Neural cell (in vitro differentiated cells): ENCODE data around the gene FSIP1. TPM values are rescaled to one million over a fixed set of nuclear protein-coding genes. Genes with fewer than 3 reads are reported as not detected.

Experiments used
- H2AFZ ChIP-seq: fragments of 200-600, 300-800 bp; sonication (generic), shearing (Covaris generic); 2 replicates; pipeline ENCODE4 v1.6.0; 2014; ENCODE audit warnings: low read depth, mild to moderate bottlenecking, antibody characterized with exemption, low read length, moderate library complexity
- H3F3A ChIP-seq: fragments of 200-600 bp; shearing (Covaris generic); 2 replicates; pipeline ENCODE4 v1.6.1; 2016; ENCODE audit warnings: mild to moderate bottlenecking, moderate library complexity, mixed read lengths, antibody characterized with exemption, low read length; ENCODE audit not compliant: insufficient read depth, poor library complexity, severe bottlenecking
- H3K27ac ChIP-seq: fragments of 200-600, 300-800 bp; sonication (generic), shearing (Covaris generic); 2 replicates; pipeline ENCODE4 v1.5.1; 2014; ENCODE audit warnings: mild to moderate bottlenecking, low read length, moderate library complexity
- H3K27me3 ChIP-seq: fragments of 300-800, 200-600 bp; sonication (generic), shearing (Covaris generic); 2 replicates; pipeline ENCODE4 v1.6.0; 2014; ENCODE audit warnings: mild to moderate bottlenecking, low read depth, low read length, moderate library complexity; ENCODE audit not compliant: insufficient read depth
- H3K36me3 ChIP-seq: fragments of 300-800, 200-600 bp; sonication (generic), shearing (Covaris generic); 2 replicates; pipeline ENCODE4 v1.5.1; 2014; ENCODE audit warnings: mild to moderate bottlenecking, antibody characterized with exemption, low read length, moderate library complexity; ENCODE audit not compliant: insufficient read depth
- H3K4me2 ChIP-seq: fragments of 300-800, 200-600 bp; sonication (generic), shearing (Covaris generic); 2 replicates; pipeline ENCODE4 v1.6.0; 2014; ENCODE audit warnings: mild to moderate bottlenecking, low read length
- H3K4me3 ChIP-seq: fragments of 300-800, 200-600 bp; sonication (generic), shearing (Covaris generic); 2 replicates; pipeline ENCODE4 v1.5.1; 2014; ENCODE audit warnings: mild to moderate bottlenecking, low read length, moderate library complexity
- H3K79me2 ChIP-seq: fragments of 200-600 bp; shearing (Covaris generic); replicated peaks from 2 replicates; pipeline ENCODE4 v1.6.0; 2014; ENCODE audit warnings: mild to moderate bottlenecking, low read length, moderate library complexity; ENCODE audit not compliant: insufficient read depth
- H3K9ac ChIP-seq: fragments of 300-800, 200-600 bp; sonication (generic), shearing (Covaris generic); 2 replicates; pipeline ENCODE4 v1.6.1; 2016; ENCODE audit warnings: mild to moderate bottlenecking, low read length, mixed read lengths
- H3K9me2 ChIP-seq: fragments of 200-600 bp; shearing (Covaris generic); 2 replicates; pipeline ENCODE4 v1.6.1; 2016; ENCODE audit warnings: mild to moderate bottlenecking, low read length, mixed read lengths; ENCODE audit not compliant: insufficient read depth
- H3K9me3 ChIP-seq: fragments of 200-600, 300-800 bp; sonication (generic), shearing (Covaris generic); 2 replicates; pipeline ENCODE4 v1.6.1; 2016; ENCODE audit warnings: mild to moderate bottlenecking, mixed run types, low read length, moderate library complexity, mixed read lengths
- H4K20me1 ChIP-seq: fragments of 200-600 bp; shearing (Covaris generic); 2 replicates; pipeline ENCODE4 v1.6.1; 2016; ENCODE audit warnings: mild to moderate bottlenecking, mixed run types; ENCODE audit not compliant: insufficient read depth
- CTCF ChIP-seq: fragments of 450-650 bp; IDR thresholded peaks from 2 replicates; pipeline ENCODE4 v1.5.1; 2014; ENCODE audit warnings: antibody characterized with exemption, mild to moderate bottlenecking, moderate library complexity; ENCODE audit not compliant: poor library complexity, severe bottlenecking
- EP300 ChIP-seq: fragments of 450-650 bp; conservative IDR thresholded peaks from 2 replicates; pipeline ENCODE4 v1.6.1; 2014; ENCODE audit warnings: antibody characterized with exemption, mild to moderate bottlenecking, moderate library complexity; ENCODE audit not compliant: poor library complexity, severe bottlenecking
- EZH2 ChIP-seq: fragments of 200-600, 300-800 bp; shearing (Covaris generic), sonication (generic); IDR thresholded peaks from 2 replicates; pipeline ENCODE4 v1.6.1; 2014; ENCODE audit warnings: antibody characterized with exemption, low read length, borderline replicate concordance, mild to moderate bottlenecking; ENCODE audit not compliant: insufficient read depth, poor library complexity, severe bottlenecking
- MXI1 ChIP-seq: fragments of 450-650 bp; conservative IDR thresholded peaks from 2 replicates; pipeline ENCODE4 v1.6.1; 2014; ENCODE audit warnings: antibody characterized with exemption, mild to moderate bottlenecking; ENCODE audit not compliant: poor library complexity, severe bottlenecking
- POLR2AphosphoS5 ChIP-seq: IDR thresholded peaks from 2 replicates; pipeline ENCODE4 v1.6.1; 2012
- RAD21 ChIP-seq: fragments of 450-650 bp; conservative IDR thresholded peaks from 2 replicates; pipeline ENCODE4 v1.6.1; 2014; ENCODE audit warnings: antibody characterized with exemption, mild to moderate bottlenecking, moderate library complexity
- REST ChIP-seq: IDR thresholded peaks from 2 replicates; pipeline ENCODE4 v1.6.1; 2012; ENCODE audit warnings: borderline replicate concordance
- SMC3 ChIP-seq: fragments of 450-650 bp; conservative IDR thresholded peaks from 2 replicates; pipeline ENCODE4 v1.6.1; 2014; ENCODE audit warnings: antibody characterized with exemption, mild to moderate bottlenecking, moderate library complexity; ENCODE audit not compliant: poor library complexity
- TAF1 ChIP-seq: IDR thresholded peaks from 2 replicates; pipeline ENCODE4 v1.6.1; 2012; ENCODE audit warnings: low read depth
- polyA plus RNA-seq: library from polyadenylated mRNA; depleted of rRNA; stranded (reverse); fragments of >200 nt; gene quantifications from 2 replicates; pipeline ENCODE4 v1.2.3, GENCODE V29; 2014

FSIP1 gene
- polyA plus RNA-seq, 1 donor from 2014 or later, result 3.8 TPM

DNA sequence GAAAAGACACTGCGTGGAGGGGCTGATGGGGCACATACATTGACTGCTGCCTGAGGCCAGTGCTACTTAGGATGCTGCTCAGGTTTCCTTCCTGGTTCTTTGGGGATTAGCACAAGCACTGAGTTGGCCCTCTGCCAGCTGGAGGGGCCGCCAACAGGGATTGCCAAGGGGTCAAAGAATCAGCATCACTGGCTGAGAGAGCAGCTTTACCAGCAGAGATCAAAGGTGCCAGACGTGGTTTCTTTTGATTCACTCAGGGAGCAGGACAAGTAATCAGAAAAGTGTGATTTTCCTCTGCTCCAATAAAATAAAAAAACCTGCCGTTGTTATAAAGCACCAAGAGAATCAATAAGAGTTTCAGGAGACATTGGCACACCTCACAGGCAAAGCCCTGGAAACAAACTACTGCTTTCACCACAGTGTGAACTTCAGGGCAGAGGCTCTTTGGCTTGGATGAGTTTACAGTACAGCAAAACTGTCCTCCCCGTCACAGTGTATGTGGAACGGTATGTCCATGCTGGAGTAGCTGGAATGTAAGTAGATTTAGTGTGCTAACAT is 45.8 kb upstream of the FSIP1 start:
- Histone ChIP-seq H3K9me2 (no peaks in the 10 kb centered on the region), H3K27me3 (no peaks in the 10 kb centered on the region), H3F3A (no peaks in the 10 kb centered on the region), H3K4me3 (no peak overlapping the region), H3K9me3 (no peaks in the 10 kb centered on the region), H3K9ac (no peak overlapping the region), H2AFZ (no peak overlapping the region), H3K36me3 (no peaks in the 10 kb centered on the region), H3K79me2 (no peaks in the 10 kb centered on the region), H3K27ac (no peak overlapping the region), H4K20me1 (no peaks in the 10 kb centered on the region), H3K4me2 (no peak overlapping the region)
- TF ChIP-seq MXI1 (no peak), CTCF (no peak), EP300 (no peak), TAF1 (no peak), SMC3 (no peak), REST (no peak), EZH2 (no peak), POLR2AphosphoS5 (no peak), RAD21 (no peak)

DNA sequence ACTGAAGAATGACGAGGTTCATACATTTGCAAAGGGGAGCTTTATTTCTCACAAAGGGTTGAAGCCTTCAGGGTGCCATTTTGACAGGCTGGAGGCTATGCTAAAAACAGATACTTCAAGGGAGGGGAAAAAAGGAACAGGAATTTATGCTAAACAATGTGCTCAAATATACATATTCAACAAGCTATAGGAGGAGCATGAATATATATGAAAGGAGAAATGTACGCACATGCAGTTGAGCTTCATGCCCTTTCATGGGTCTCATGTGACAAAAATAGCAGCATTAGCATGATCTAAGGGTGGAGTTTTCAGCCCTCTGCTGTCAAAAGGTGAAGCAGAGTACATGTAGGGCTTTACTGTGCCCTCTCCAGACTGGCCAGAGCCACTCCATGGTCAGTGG is 44.3 kb upstream of the FSIP1 start:
- Histone ChIP-seq H3K4me2 (no peak overlapping the region), H4K20me1 (no peaks in the 10 kb centered on the region), H3K27me3 (no peaks in the 10 kb centered on the region), H3K36me3 (no peaks in the 10 kb centered on the region), H3K9me2 (no peaks in the 10 kb centered on the region), H3K79me2 (no peaks in the 10 kb centered on the region), H3K9ac (no peak overlapping the region), H3K4me3 (no peak overlapping the region), H2AFZ (no peak overlapping the region), H3K9me3 (no peaks in the 10 kb centered on the region), H3F3A (no peaks in the 10 kb centered on the region), H3K27ac (no peak overlapping the region)
- TF ChIP-seq RAD21 (no peak), EP300 (no peak), CTCF (no peak)
